ENCODE measurements around the gene ZFR.

GRCh38 chr5:32422697-32423096 lies 21.8 kb downstream of the ZFR start:
- no peak for TF ChIP-seq CTCF (IDR thresholded peaks at IDR 0.05)
- TF ChIP-seq POLR2A (IDR thresholded peaks at IDR 0.05), result no peak
- TF ChIP-seq EP300 (IDR thresholded peaks at IDR 0.05; ENCODE audit: low read depth), result no peak
- no peak for TF ChIP-seq POLR2AphosphoS5 (IDR thresholded peaks at IDR 0.05)
